H9 (cell line): ENCODE results near the gene ENPP1. TPM values are rescaled to one million over a fixed set of nuclear protein-coding genes. Genes with fewer than 3 reads are reported as not detected.

Experiments used
- DNase-seq: peaks from one replicate; pipeline ENCODE4 v3.0.0-alpha.2; 2017
- H2AFZ ChIP-seq: one replicate; pipeline ENCODE4 v1.6.1; 2013; ENCODE audit warnings: mild to moderate bottlenecking, low read length, control low read depth, moderate library complexity
- H2AK5ac ChIP-seq: 2 replicates; pipeline ENCODE4 v1.6.1; 2013; ENCODE audit warnings: low read length, control low read depth, mixed read lengths; ENCODE audit not compliant: insufficient read length
- H2BK120ac ChIP-seq: one replicate; pipeline ENCODE4 v1.6.1; 2013; ENCODE audit warnings: low read depth, mild to moderate bottlenecking, low read length, control low read depth, inconsistent platforms; ENCODE audit not compliant: poor library complexity, severe bottlenecking
- H2BK12ac ChIP-seq: 2 replicates; pipeline ENCODE4 v1.6.1; 2013; ENCODE audit warnings: low read length, control low read depth, mixed read lengths, low read depth; ENCODE audit not compliant: insufficient read length
- H2BK15ac ChIP-seq: 2 replicates; pipeline ENCODE4 v1.6.1; 2013; ENCODE audit warnings: low read depth, low read length, control low read depth
- H2BK20ac ChIP-seq: one replicate; pipeline ENCODE4 v1.6.1; 2013; ENCODE audit warnings: low read depth, mild to moderate bottlenecking, low read length, control low read depth, inconsistent platforms; ENCODE audit not compliant: poor library complexity, severe bottlenecking
- H2BK5ac ChIP-seq: 2 replicates; pipeline ENCODE4 v1.6.1; 2013; ENCODE audit warnings: low read length, control low read depth, mixed read lengths; ENCODE audit not compliant: insufficient read length
- H3K14ac ChIP-seq: 2 replicates; pipeline ENCODE4 v1.6.1; 2013; ENCODE audit warnings: low read length, control low read depth; ENCODE audit not compliant: insufficient read depth
- H3K18ac ChIP-seq: 2 replicates; pipeline ENCODE4 v1.6.1; 2013; ENCODE audit warnings: low read depth, mild to moderate bottlenecking, mixed read lengths, low read length, control low read depth; ENCODE audit not compliant: insufficient read length
- H3K23ac ChIP-seq: 2 replicates; pipeline ENCODE4 v1.6.1; 2013; ENCODE audit warnings: low read length, control low read depth, mixed read lengths, low read depth; ENCODE audit not compliant: insufficient read length
- H3K23me2 ChIP-seq: 2 replicates; pipeline ENCODE4 v1.6.1; 2013; ENCODE audit warnings: low read depth, mild to moderate bottlenecking, mixed read lengths, low read length, control low read depth; ENCODE audit not compliant: insufficient read length, poor library complexity, severe bottlenecking
- H3K27ac ChIP-seq: 2 replicates; pipeline ENCODE4 v1.5.1; 2013; ENCODE audit warnings: low read length, control low read depth, mixed read lengths, low read depth; ENCODE audit not compliant: insufficient read length
- H3K27me3 ChIP-seq: 2 replicates; pipeline ENCODE4 v1.6.1; 2013; ENCODE audit warnings: low read length, control low read depth, inconsistent platforms; ENCODE audit not compliant: insufficient read depth
- H3K4ac ChIP-seq: 2 replicates; pipeline ENCODE4 v1.6.1; 2013; ENCODE audit warnings: low read depth, mild to moderate bottlenecking, control low read depth, inconsistent platforms, low read length, moderate library complexity
- H3K4me1 ChIP-seq: 2 replicates; pipeline ENCODE4 v1.6.1; 2013; ENCODE audit warnings: low read length, control low read depth, inconsistent platforms; ENCODE audit not compliant: insufficient read depth
- H3K4me2 ChIP-seq: 2 replicates; pipeline ENCODE4 v1.6.1; 2013; ENCODE audit warnings: low read length, control low read depth, mixed read lengths; ENCODE audit not compliant: insufficient read length, insufficient read depth
- H3K56ac ChIP-seq: 2 replicates; pipeline ENCODE4 v1.6.1; 2013; ENCODE audit warnings: low read depth, mild to moderate bottlenecking, mixed read lengths, low read length, control low read depth; ENCODE audit not compliant: insufficient read length
- H3K79me1 ChIP-seq: 2 replicates; pipeline ENCODE4 v1.6.1; 2013; ENCODE audit warnings: low read depth, mild to moderate bottlenecking, moderate library complexity, low read length, control low read depth, inconsistent platforms; ENCODE audit not compliant: insufficient read depth, poor library complexity, severe bottlenecking
- H3K79me2 ChIP-seq: 2 replicates; pipeline ENCODE4 v1.6.1; 2013; ENCODE audit warnings: low read length, control low read depth, inconsistent platforms; ENCODE audit not compliant: insufficient read depth
- H3K9ac ChIP-seq: 2 replicates; pipeline ENCODE4 v1.6.1; 2013; ENCODE audit warnings: low read length, control low read depth, mixed read lengths; ENCODE audit not compliant: insufficient read length; ENCODE audit errors: extremely low read depth
- H3K9me3 ChIP-seq: one replicate; pipeline ENCODE4 v1.6.1; 2013; ENCODE audit warnings: low read depth, low read length, inconsistent platforms; ENCODE audit not compliant: control insufficient read depth
- H3T11ph ChIP-seq: one replicate; pipeline ENCODE4 v1.6.1; 2013; ENCODE audit warnings: mild to moderate bottlenecking, low read length, control low read depth, inconsistent platforms
- H4K20me1 ChIP-seq: one replicate; pipeline ENCODE4 v1.6.1; 2013; ENCODE audit not compliant: control insufficient read depth, insufficient read length, insufficient read depth
- H4K5ac ChIP-seq: 2 replicates; pipeline ENCODE4 v1.6.1; 2013; ENCODE audit warnings: low read depth, mild to moderate bottlenecking, mixed read lengths, low read length, control low read depth; ENCODE audit not compliant: insufficient read length
- H4K8ac ChIP-seq: replicated peaks from 2 replicates; pipeline ENCODE4 v1.6.1; 2013; ENCODE audit warnings: low read length, control low read depth, mixed read lengths, low read depth; ENCODE audit not compliant: insufficient read length
- H4K91ac ChIP-seq: 2 replicates; pipeline ENCODE4 v1.6.1; 2013; ENCODE audit warnings: low read depth, mild to moderate bottlenecking, moderate library complexity, mixed read lengths, low read length, control low read depth; ENCODE audit not compliant: insufficient read length
- H3K27ac Mint-ChIP-seq, 3 experiments: 2 replicates in 2 of 3; 3 replicates in 1 of 3; pipeline ENCODE4 v1.8.0; 2020 to 2021; ENCODE audit warnings: mixed read lengths in 3 of 3, mild to moderate bottlenecking in 1 of 3, moderate library complexity in 1 of 3
- H3K27me3 Mint-ChIP-seq: 2 replicates; pipeline ENCODE4 v1.8.0; 2021; ENCODE audit warnings: low read depth, mild to moderate bottlenecking, moderate library complexity, mixed read lengths
- H3K36me3 Mint-ChIP-seq, 3 experiments: 2 replicates in 2 of 3; 3 replicates in 1 of 3; pipeline ENCODE4 v1.8.0; 2020 to 2021; ENCODE audit warnings: low read depth in 3 of 3, mixed read lengths in 3 of 3; ENCODE audit not compliant: insufficient read depth in 1 of 3
- H3K4me1 Mint-ChIP-seq, 2 experiments: 2 replicates each; pipeline ENCODE4 v1.8.0; 2020; ENCODE audit warnings: mixed read lengths in 2 of 2
- H3K4me3 Mint-ChIP-seq, 2 experiments: 2 replicates in 1 of 2; 3 replicates in 1 of 2; pipeline ENCODE4 v1.8.0; 2020 to 2021; ENCODE audit warnings: mild to moderate bottlenecking in 2 of 2, mixed read lengths in 2 of 2, moderate library complexity in 1 of 2
- H3K9me3 Mint-ChIP-seq, 2 experiments: 2 replicates in 1 of 2; 3 replicates in 1 of 2; pipeline ENCODE4 v1.8.0; 2020; ENCODE audit warnings: mild to moderate bottlenecking in 2 of 2, mixed read lengths in 2 of 2, moderate library complexity in 1 of 2
- CTCF ChIP-seq: fragments of 200-600 bp; sonication (generic); conservative IDR thresholded peaks from 3 replicates; pipeline ENCODE4 v1.8.0; 2021; ENCODE audit warnings: antibody characterized with exemption, mild to moderate bottlenecking
- WGBS: extraction: QIAGEN DNeasy Blood & Tissue Kit; methylation state at CpG from one replicate; pipeline ENCODE4 v1.1.7; 2013; ENCODE audit warnings: missing lambda C conversion rate, low lambda C conversion rate, mixed read lengths; ENCODE audit not compliant: insufficient read length; ENCODE audit errors: extremely low coverage; 5-methylcytosine and 5-hydroxymethylcytosine counted together
- total RNA-seq: library from RNA; stranded (reverse); gene quantifications from 2 replicates; pipeline ENCODE4 v1.2.1, GENCODE V29; 2021

Gene ENPP1
- total RNA-seq, 1 experiment from 2014 or later = 22.5 TPM

- Histone ChIP-seq H3K4me2 (no peak overlapping the region), H3K79me2 (no peaks in the 10 kb centered on the region), H3K27ac (no peak overlapping the region), H3T11ph (no peak overlapping the region), H3K23me2 (no peaks in the 10 kb centered on the region), H3K79me1 (peaks cover 5% of the 10 kb centered on the region), H4K20me1 (no peaks in the 10 kb centered on the region), H2BK5ac (no peak overlapping the region), H3K18ac (no peak overlapping the region), H3K9ac (no peak overlapping the region), H3K56ac (no peak overlapping the region), H2BK20ac (no peak overlapping the region), H3K27me3 (no peaks in the 10 kb centered on the region), H3K9me3 (no peaks in the 10 kb centered on the region), H3K23ac (no peak overlapping the region), H3K4ac (no peak overlapping the region), H2BK12ac (no peak overlapping the region), H2BK120ac (no peak overlapping the region), H4K8ac (no peak overlapping the region), H4K5ac (no peak overlapping the region), H4K91ac (no peak overlapping the region), H2AK5ac (no peak overlapping the region), H3K4me1 (no peaks in the 10 kb centered on the region; the same call in 1 of the 2 replicates), H2AFZ (no peak overlapping the region), H3K14ac (no peak overlapping the region), H2BK15ac (no peak overlapping the region)
- no peak overlapping the region for H3K4me3 Mint-ChIP-seq
- no peak for DNase-seq
- no peak for TF ChIP-seq CTCF
- H3K27ac Mint-ChIP-seq = no peak overlapping the region
- no peaks in the 10 kb centered on the region for H3K9me3 Mint-ChIP-seq
- H3K27me3 Mint-ChIP-seq = no peaks in the 10 kb centered on the region
- H3K4me1 Mint-ChIP-seq = peaks cover 11 to 14% of the 10 kb centered on the region in 2 experiments
- no CpG with 5 or more reads among the region's 3 CpGs for WGBS
- no peaks in the 10 kb centered on the region for H3K36me3 Mint-ChIP-seq
Observed at GRCh38 chr6:131844243-131844841, 36.5 kb downstream of the ENPP1 start.
